ENCODE results near the gene DENND4B. TPM values are rescaled to one million over a fixed set of nuclear protein-coding genes. Genes with fewer than 3 reads are reported as not detected.

DENND4B gene
- total and polyA plus RNA-seq, 9 of the 15 experiments (the other 6 are each of a cell fraction or from before 2014, with no cell fraction given): 9.5 to 80.5 (median 23.1) TPM

DNA sequence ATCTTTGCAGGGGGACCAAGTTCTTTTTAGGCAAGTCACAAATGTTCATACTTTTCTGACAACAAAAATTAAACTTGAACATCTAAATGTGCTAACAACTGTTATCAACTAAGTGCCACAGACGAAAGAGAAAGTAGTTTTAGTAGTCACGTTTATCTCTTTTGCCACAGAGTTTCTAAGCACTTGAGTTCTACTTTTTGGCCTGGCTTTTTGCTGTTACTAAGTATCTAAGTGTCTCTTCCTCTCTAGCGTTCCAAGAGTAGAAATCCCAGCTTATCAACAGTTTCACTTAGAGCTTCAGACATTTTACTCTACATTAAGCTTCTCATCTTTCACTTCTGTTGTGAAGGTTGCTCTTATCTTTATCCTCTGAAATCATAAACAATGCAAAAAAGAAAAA lies 58.0 kb downstream of the DENND4B start:
- WGBS (ENCODE audit: insufficient coverage, low coverage, missing lambda C conversion rate): 2% methylated on average over 3 of the region's 3 CpGs
- in situ Hi-C loops (cut with MboI): no loop called here
- Histone ChIP-seq H3K9ac (ENCODE audit: insufficient read depth in 1 of 2, low read depth in 2 of 2, low read length in 2 of 2) (no peak overlapping the region), H3K79me2 (ENCODE audit: control insufficient read depth, insufficient read depth, low read length) (peaks cover 71% of the 10 kb centered on the region), H3K4me1 (replicated peaks in 1 of 2; ENCODE audit: control insufficient read depth in 2 of 2, insufficient read depth in 2 of 2, low read length in 2 of 2) (peaks cover 10 to 20% of the 10 kb centered on the region in 2 experiments), H2AFZ (ENCODE audit: low read depth, low read length) (no peak overlapping the region), H3K27ac (ENCODE audit: extremely low read depth, low read depth, low read length) (peak overlapping the region; percentile 43; the same call in 1 of the 3 replicates), H3K4me3 (no peak overlapping the region), H3K4me2 (ENCODE audit: insufficient read depth, low read length) (no peak overlapping the region), H3K9me1 (ENCODE audit: control insufficient read depth, insufficient read depth, low read length) (no peaks in the 10 kb centered on the region), H3K9me3 (replicated peaks; ENCODE audit: control insufficient read depth, insufficient read depth, low read depth, low read length) (no peaks in the 10 kb centered on the region), H4K20me1 (replicated peaks; ENCODE audit: control insufficient read depth, insufficient read depth, low read length) (0 out of 2 replicates have a peak, but pooled peaks cover 6% of the 10 kb centered on the region), H3K27me3 (ENCODE audit: control insufficient read depth in 2 of 2, insufficient read depth in 2 of 2, low read length in 2 of 2) (no peaks in the 10 kb centered on the region), H3K36me3 (ENCODE audit: control insufficient read depth, insufficient read depth, low read length) (peaks cover 17% of the 10 kb centered on the region; the same call in 2 of the 3 replicates)
- intact Hi-C loops (cut with micrococcal nuclease): no loop called here
- FAIRE-seq: peak; percentile 65
- peak; percentile 67 for ATAC-seq
- TF ChIP-seq PHF8 (IDR thresholded peaks at IDR 0.05; ENCODE audit: borderline replicate concordance, low read length) (no peak), POLR2H (tag; IDR thresholded peaks at IDR 0.05; ENCODE audit: low read depth) (peak; percentile 26; the same call in 1 of the 2 replicates), CBFA2T3 (IDR thresholded peaks at IDR 0.05) (peak; percentile 27; the same call in 1 of the 2 replicates), CBFB (CRISPR knock-in tag; IDR thresholded peaks at IDR 0.05) (no peak), TAL1 (IDR thresholded peaks at IDR 0.05) (0 out of 2 replicates have a peak, but pooled peaks have one; percentile 16), BHLHE40 (IDR thresholded peaks at IDR 0.05; ENCODE audit: low read length) (0 out of 2 replicates have a peak, but pooled peaks have one; percentile 41)
- TF ChIP-seq, protein P1, sequence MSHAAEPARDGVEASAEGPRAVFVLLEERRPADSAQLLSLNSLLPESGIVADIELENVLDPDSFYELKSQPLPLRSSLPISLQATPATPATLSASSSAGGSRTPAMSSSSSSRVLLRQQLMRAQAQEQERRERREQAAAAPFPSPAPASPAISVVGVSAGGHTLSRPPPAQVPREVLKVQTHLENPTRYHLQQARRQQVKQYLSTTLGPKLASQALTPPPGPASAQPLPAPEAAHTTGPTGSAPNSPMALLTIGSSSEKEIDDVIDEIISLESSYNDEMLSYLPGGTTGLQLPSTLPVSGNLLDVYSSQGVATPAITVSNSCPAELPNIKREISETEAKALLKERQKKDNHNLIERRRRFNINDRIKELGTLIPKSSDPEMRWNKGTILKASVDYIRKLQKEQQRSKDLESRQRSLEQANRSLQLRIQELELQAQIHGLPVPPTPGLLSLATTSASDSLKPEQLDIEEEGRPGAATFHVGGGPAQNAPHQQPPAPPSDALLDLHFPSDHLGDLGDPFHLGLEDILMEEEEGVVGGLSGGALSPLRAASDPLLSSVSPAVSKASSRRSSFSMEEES (CRISPR knock-in tag; IDR thresholded peaks at IDR 0.05): no peak
- no TSS peak for BruUV-seq (replicated peaks)
- CTCF ChIA-PET (ENCODE audit: low intra/inter-chr PET ratio): no interaction called here
- peak in 1 of 4 experiments; percentile 35 for DNase-seq (ENCODE audit: extremely low read depth in 1 of 4, low spot score in 3 of 4)
- POLR2A ChIA-PET: interaction anchor here (0.9 to 1.4 kb wide), 4 partner anchors 12 to 38 kb away, joined by 3 read pairs; no protein-coding TSS in a partner anchor

Measured in K562 (cell line).